Mesenchymal stem cell (in vitro differentiated cells and primary cell): Measurements from ENCODE around the gene GCG.

Experiments used
- DNase-seq: peaks from one replicate; pipeline ENCODE4 v3.0.0-alpha.2; 2013
- H2AFZ ChIP-seq: one replicate; pipeline ENCODE4 v1.6.1; 2013; ENCODE audit warnings: low read depth, mild to moderate bottlenecking, control low read depth, inconsistent platforms, low read length, moderate library complexity
- H2AK5ac ChIP-seq: 2 replicates; pipeline ENCODE4 v1.6.1; 2013; ENCODE audit warnings: low read length, moderate library complexity, mild to moderate bottlenecking, inconsistent platforms; ENCODE audit not compliant: severe bottlenecking
- H2BK120ac ChIP-seq: one replicate; pipeline ENCODE4 v1.6.1; 2013; ENCODE audit warnings: low read depth, mild to moderate bottlenecking, inconsistent platforms, low read length, moderate library complexity
- H2BK12ac ChIP-seq, 2 experiments: one replicate each; pipeline ENCODE4 v1.6.1; 2013; ENCODE audit warnings: inconsistent platforms in 2 of 2, low read length in 2 of 2, mild to moderate bottlenecking in 2 of 2, moderate library complexity in 2 of 2, control low read depth in 1 of 2
- H2BK15ac ChIP-seq: one replicate; pipeline ENCODE4 v1.6.1; 2013; ENCODE audit warnings: mild to moderate bottlenecking, low read depth, inconsistent platforms; ENCODE audit not compliant: poor library complexity, severe bottlenecking
- H2BK5ac ChIP-seq: 2 replicates; pipeline ENCODE4 v1.6.1; 2013; ENCODE audit warnings: low read depth, mild to moderate bottlenecking, low read length, control low read depth, inconsistent platforms; ENCODE audit not compliant: poor library complexity, severe bottlenecking
- H3K14ac ChIP-seq, 2 experiments: one replicate each; pipeline ENCODE4 v1.6.1; 2013; ENCODE audit warnings: inconsistent platforms in 2 of 2, low read length in 2 of 2, control low read depth in 1 of 2, mild to moderate bottlenecking in 1 of 2, moderate library complexity in 1 of 2
- H3K18ac ChIP-seq, 2 experiments: one replicate each; pipeline ENCODE4 v1.6.1; 2013; ENCODE audit warnings: inconsistent platforms in 2 of 2, low read length in 2 of 2, control low read depth in 1 of 2, low read depth in 1 of 2, mild to moderate bottlenecking in 1 of 2
- H3K23ac ChIP-seq, 2 experiments: one replicate each; pipeline ENCODE4 v1.6.1; 2013; ENCODE audit warnings: inconsistent platforms in 2 of 2, low read length in 2 of 2, mild to moderate bottlenecking in 2 of 2, moderate library complexity in 2 of 2, control low read depth in 1 of 2
- H3K27ac ChIP-seq: 2 replicates; pipeline ENCODE4 v1.5.1; 2013; ENCODE audit warnings: mild to moderate bottlenecking, moderate library complexity, low read length, control low read depth, inconsistent platforms; ENCODE audit not compliant: poor library complexity, severe bottlenecking
- H3K27me3 ChIP-seq, 2 experiments: 2 replicates each; pipeline versions ENCODE4 v1.6.1 to v1.7.0; 2013; ENCODE audit warnings: low read length in 2 of 2, mild to moderate bottlenecking in 2 of 2, moderate library complexity in 2 of 2, control low read depth in 1 of 2, inconsistent platforms in 1 of 2; ENCODE audit not compliant: control insufficient read depth in 1 of 2, insufficient read depth in 1 of 2
- H3K36me3 ChIP-seq, 2 experiments: 2 replicates each; pipeline versions ENCODE4 v1.6.1 to v1.7.0; 2013; ENCODE audit warnings: low read length in 2 of 2, control low read depth in 1 of 2, inconsistent platforms in 1 of 2, low read depth in 1 of 2, mild to moderate bottlenecking in 1 of 2; ENCODE audit not compliant: insufficient read depth in 2 of 2, control insufficient read depth in 1 of 2
- H3K4ac ChIP-seq, 2 experiments: one replicate each; pipeline ENCODE4 v1.6.1; 2013; ENCODE audit warnings: inconsistent platforms in 2 of 2, low read length in 2 of 2, mild to moderate bottlenecking in 2 of 2, moderate library complexity in 2 of 2, control low read depth in 1 of 2, low read depth in 1 of 2
- H3K4me1 ChIP-seq: 2 replicates; pipeline ENCODE4 v1.6.1; 2013; ENCODE audit warnings: low read depth, low read length, control low read depth; ENCODE audit not compliant: control insufficient read depth, insufficient read depth
- H3K4me2 ChIP-seq: 2 replicates; pipeline ENCODE4 v1.6.1; 2013; ENCODE audit warnings: low read length, mild to moderate bottlenecking, inconsistent platforms; ENCODE audit not compliant: poor library complexity, severe bottlenecking
- H3K4me3 ChIP-seq, 2 experiments: 2 replicates each; pipeline versions ENCODE4 v1.5.1 to v1.7.0; 2013; ENCODE audit warnings: low read length in 2 of 2, mild to moderate bottlenecking in 2 of 2, control low read depth in 1 of 2, low read depth in 1 of 2; ENCODE audit not compliant: insufficient read depth in 1 of 2
- H3K79me1 ChIP-seq: replicated peaks from 2 replicates; pipeline ENCODE4 v1.6.1; 2013; ENCODE audit warnings: mild to moderate bottlenecking, control low read depth, low read length, inconsistent platforms; ENCODE audit not compliant: poor library complexity, severe bottlenecking
- H3K9ac ChIP-seq: 2 replicates; pipeline ENCODE4 v1.7.0; 2013; ENCODE audit warnings: mild to moderate bottlenecking, low read length, moderate library complexity
- H3K9me3 ChIP-seq: 2 replicates; pipeline ENCODE4 v1.7.0; 2013; ENCODE audit warnings: mild to moderate bottlenecking, low read length; ENCODE audit not compliant: control insufficient read depth
- H4K8ac ChIP-seq: one replicate; pipeline ENCODE4 v1.6.1; 2013; ENCODE audit warnings: inconsistent platforms, mild to moderate bottlenecking, low read length, moderate library complexity
- H4K91ac ChIP-seq: one replicate; pipeline ENCODE4 v1.6.1; 2013; ENCODE audit warnings: mild to moderate bottlenecking, low read length, inconsistent platforms
- WGBS: methylation state at CpG from one replicate; pipeline ENCODE4 v1.1.7; 2013; ENCODE audit warnings: mixed read lengths; 5-methylcytosine and 5-hydroxymethylcytosine counted together

The GCG gene

GRCh38 chr2:162099836-162100235 lies 52.2 kb downstream of the GCG start:
- Histone ChIP-seq H3K79me1 (no peaks in the 10 kb centered on the region), H3K9ac (no peak overlapping the region), H2BK120ac (no peak overlapping the region), H2BK15ac (no peak overlapping the region), H3K27me3 (no peaks in the 10 kb centered on the region), H3K9me3 (no peaks in the 10 kb centered on the region), H3K14ac (no peak overlapping the region), H3K27ac (no peak overlapping the region), H2BK5ac (no peak overlapping the region), H3K23ac (no peak overlapping the region), H3K4ac (no peak overlapping the region), H2BK12ac (no peak overlapping the region), H4K8ac (no peak overlapping the region), H2AK5ac (no peak overlapping the region), H4K91ac (no peak overlapping the region), H3K18ac (no peak overlapping the region), H2AFZ (no peak overlapping the region), H3K36me3 (no peaks in the 10 kb centered on the region), H3K4me3 (no peak overlapping the region), H3K4me2 (no peak overlapping the region), H3K4me1 (no peaks in the 10 kb centered on the region)
- 89% methylated on average over 4 of the region's 5 CpGs for WGBS
- DNase-seq: no peak
